HG03280 (cell line): ENCODE data around the gene SLC39A11.

Source experiments
- ATAC-seq: cut with Tn5 transposase; IDR thresholded peaks from one replicate; pipeline ENCODE4 v1.9.1; 2021; ENCODE audit warnings: mild to moderate bottlenecking, moderate library complexity; ENCODE audit not compliant: unreplicated experiment

The SLC39A11 gene

GRCh38 chr17:72984145-72984925, 108.2 kb downstream of the SLC39A11 start:
- ATAC-seq: no peak

- ATAC-seq: no peak
Measured at GRCh38 chr17:72982680-72983079, 109.8 kb downstream of the SLC39A11 start.

- no peak for ATAC-seq
Measured at GRCh38 chr17:72978593-72979218, 113.8 kb downstream of the SLC39A11 start.

GRCh38 chr17:72977771-72978417, 114.6 kb downstream of the SLC39A11 start:
- ATAC-seq: no peak

GRCh38 chr17:72976971-72977770, 115.3 kb downstream of the SLC39A11 start:
- no peak for ATAC-seq

GRCh38 chr17:72975509-72975908, 117.0 kb downstream of the SLC39A11 start:
- no peak for ATAC-seq

- ATAC-seq: no peak
Measured at GRCh38 chr17:72974605-72975232, 117.8 kb downstream of the SLC39A11 start.

- no peak for ATAC-seq
Measured at GRCh38 chr17:72972263-72972951, 120.1 kb downstream of the SLC39A11 start.

- ATAC-seq: no peak
Measured at GRCh38 chr17:72971226-72971880, 121.1 kb downstream of the SLC39A11 start.

GRCh38 chr17:72970797-72971196, 121.7 kb downstream of the SLC39A11 start:
- ATAC-seq: no peak

GRCh38 chr17:72970246-72970645, 122.2 kb downstream of the SLC39A11 start:
- no peak for ATAC-seq

- no peak for ATAC-seq
Measured at GRCh38 chr17:72969293-72969906, 123.1 kb downstream of the SLC39A11 start.

- no peak for ATAC-seq
Measured at GRCh38 chr17:72968798-72969197, 123.7 kb downstream of the SLC39A11 start.

GRCh38 chr17:72967977-72968585, 124.4 kb downstream of the SLC39A11 start:
- no peak for ATAC-seq

GRCh38 chr17:72967277-72967970, 125.1 kb downstream of the SLC39A11 start:
- no peak for ATAC-seq

GRCh38 chr17:72962106-72962505, 130.4 kb downstream of the SLC39A11 start:
- no peak for ATAC-seq

GRCh38 chr17:72955391-72956140, 136.9 kb downstream of the SLC39A11 start:
- no peak for ATAC-seq
